WTC11 (cell line): ENCODE data around the gene TMEM63C. TPM values are rescaled to one million over a fixed set of nuclear protein-coding genes. Genes with fewer than 3 reads are reported as not detected.
A peak's percentile ranks its signal among the peaks of the same experiment; 100 is the strongest.

Experiments used
- ATAC-seq: fragments of 200-7000 bp; cut with Tn5 transposase; 2 replicates; pipeline ENCODE4 v1.10.0; 2021; ENCODE audit warnings: mild to moderate bottlenecking, moderate library complexity
- CTCF ChIA-PET: fragments of 300-600 bp; sonication (Branson Sonifier 250); formaldehyde crosslinking; loops from one replicate; lab custom pipeline; 2021; ENCODE audit warnings: antibody characterized with exemption; lab: Charles Lee
- POLR2A ChIA-PET: fragments of 350-600 bp; sonication (Branson Sonifier 250); formaldehyde crosslinking; loops from one replicate; lab custom pipeline; 2021; ENCODE audit warnings: antibody characterized with exemption; lab: Charles Lee
- DNase-seq: peaks from one replicate; pipeline ENCODE4 v3.0.0; 2021; ENCODE audit warnings: low spot score
- H3K27ac Mint-ChIP-seq: 2 replicates; pipeline ENCODE4 v1.8.0; 2021; ENCODE audit warnings: mixed read lengths
- H3K27me3 Mint-ChIP-seq: 2 replicates; pipeline ENCODE4 v1.8.0; 2021; ENCODE audit warnings: low read depth, mild to moderate bottlenecking, moderate library complexity, mixed read lengths
- H3K36me3 Mint-ChIP-seq: 2 replicates; pipeline ENCODE4 v1.8.0; 2021; ENCODE audit warnings: mixed read lengths
- H3K4me1 Mint-ChIP-seq: 2 replicates; pipeline ENCODE4 v1.8.0; 2022; ENCODE audit warnings: mixed read lengths
- H3K4me3 Mint-ChIP-seq: 2 replicates; pipeline ENCODE4 v1.8.0; 2021; ENCODE audit warnings: mild to moderate bottlenecking, moderate library complexity, mixed read lengths
- H3K9me3 Mint-ChIP-seq: 2 replicates; pipeline ENCODE4 v1.8.0; 2021; ENCODE audit warnings: mixed read lengths
- E2F1 ChIP-seq: sonication (generic); formaldehyde crosslinking; IDR thresholded peaks from 2 replicates; pipeline ENCODE4 v1.8.0; 2022; ENCODE audit warnings: mild to moderate bottlenecking, missing genetic modification reagents
- E2F5 ChIP-seq: sonication (generic); formaldehyde crosslinking; IDR thresholded peaks from 2 replicates; pipeline ENCODE4 v1.8.1; 2022; ENCODE audit warnings: mild to moderate bottlenecking, moderate library complexity, missing genetic modification reagents
- ELF4 ChIP-seq: sonication (generic); formaldehyde crosslinking; IDR thresholded peaks from 2 replicates; pipeline ENCODE4 v1.8.1; 2022; ENCODE audit warnings: low read depth, mild to moderate bottlenecking, moderate library complexity, missing genetic modification reagents
- HMGA2 ChIP-seq: fragments of 250-450 bp; sonication (Bioruptor Pico); IDR thresholded peaks from 2 replicates; pipeline ENCODE4 v1.4.0; 2021; ENCODE audit warnings: mild to moderate bottlenecking, moderate library complexity
- MAX ChIP-seq: sonication (generic); formaldehyde crosslinking; IDR thresholded peaks from 2 replicates; pipeline ENCODE4 v1.8.0; 2022; ENCODE audit warnings: mild to moderate bottlenecking, missing genetic modification reagents
- NR1H2 ChIP-seq: sonication (generic); formaldehyde crosslinking; IDR thresholded peaks from 2 replicates; pipeline ENCODE4 v1.9.0; 2021; ENCODE audit warnings: mild to moderate bottlenecking, moderate library complexity, missing genetic modification reagents
- RELA ChIP-seq: sonication (generic); formaldehyde crosslinking; IDR thresholded peaks from 2 replicates; pipeline ENCODE4 v1.8.1; 2022; ENCODE audit warnings: missing genetic modification reagents, mild to moderate bottlenecking, borderline replicate concordance
- SOX15 ChIP-seq: fragments of 250-450 bp; sonication (Bioruptor Pico); IDR thresholded peaks from 2 replicates; pipeline ENCODE4 v1.9.0; 2021; ENCODE audit warnings: mild to moderate bottlenecking
- TEAD1 ChIP-seq: sonication (generic); formaldehyde crosslinking; IDR thresholded peaks from 2 replicates; pipeline ENCODE4 v1.8.0; 2022; ENCODE audit warnings: mild to moderate bottlenecking, missing genetic modification reagents
- USF2 ChIP-seq: sonication (generic); formaldehyde crosslinking; IDR thresholded peaks from 2 replicates; pipeline ENCODE4 v1.8.1; 2023; ENCODE audit warnings: mild to moderate bottlenecking, missing genetic modification reagents, moderate library complexity
- ZNF232 ChIP-seq: sonication (generic); formaldehyde crosslinking; IDR thresholded peaks from 2 replicates; pipeline ENCODE4 v1.8.0; 2022; ENCODE audit warnings: mild to moderate bottlenecking, missing genetic modification reagents
- ZNF263 ChIP-seq: sonication (generic); formaldehyde crosslinking; IDR thresholded peaks from 2 replicates; pipeline ENCODE4 v1.8.1; 2022; ENCODE audit warnings: low read depth, mild to moderate bottlenecking, moderate library complexity, missing genetic modification reagents
- ZNF425 ChIP-seq: fragments of 250-450 bp; sonication (Bioruptor Pico); conservative IDR thresholded peaks from 2 replicates; pipeline ENCODE4 v1.9.0; 2021; ENCODE audit warnings: mild to moderate bottlenecking
- total RNA-seq: library from RNA; stranded (reverse); gene quantifications from 3 replicates; pipeline ENCODE4 v1.2.3, GENCODE V29; 2021

TMEM63C gene
- total RNA-seq, 1 experiment from 2014 or later = 8.8 TPM

GRCh38 chr14:77305696-77306095, 124.1 kb downstream of the TMEM63C start:
- DNase-seq (no peak), ATAC-seq (no peak)
- TF ChIP-seq E2F1 (CRISPR knock-in tag) = no peak
- no peak for TF ChIP-seq E2F5 (CRISPR knock-in tag)
- TF ChIP-seq ELF4 (CRISPR knock-in tag) = no peak
- no peaks in the 10 kb centered on the region for H3K27me3 Mint-ChIP-seq
- POLR2A ChIA-PET = no interaction called here
- H3K4me1 Mint-ChIP-seq = peaks cover 2% of the 10 kb centered on the region; the same call in 1 of the 2 replicates
- CTCF ChIA-PET = interaction anchor here (1.2 kb wide), 1 partner anchor 15 kb away, joined by 3 read pairs; no protein-coding TSS in a partner anchor
- H3K36me3 Mint-ChIP-seq = no peaks in the 10 kb centered on the region
- H3K4me3 Mint-ChIP-seq = no peak overlapping the region
- H3K9me3 Mint-ChIP-seq = no peaks in the 10 kb centered on the region
- H3K27ac Mint-ChIP-seq = no peak overlapping the region

DNA sequence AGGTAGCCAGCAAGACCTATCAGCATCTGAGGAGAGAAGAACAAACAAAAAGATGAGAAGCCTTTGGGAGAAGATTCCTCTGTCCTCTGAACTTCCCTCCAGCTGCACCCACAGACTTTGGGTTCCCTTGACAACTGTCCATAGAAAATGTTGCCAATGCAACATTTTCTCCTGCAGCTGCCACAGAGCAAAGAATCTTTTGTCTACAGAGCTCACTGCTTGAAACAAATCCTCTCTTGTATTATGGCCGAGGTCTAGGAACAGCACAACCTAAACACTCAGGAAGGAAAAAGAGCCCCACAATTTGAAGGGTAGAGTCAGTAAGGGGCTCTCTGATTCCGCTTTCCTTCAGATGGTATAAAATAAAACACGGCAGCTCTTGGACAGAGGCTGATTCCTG, 124.8 kb downstream of the TMEM63C start:
- Mint-ChIP-seq H3K36me3 (no peaks in the 10 kb centered on the region), H3K27me3 (no peaks in the 10 kb centered on the region)
- TF ChIP-seq ZNF263 (CRISPR knock-in tag) = no peak
- no peak for TF ChIP-seq RELA (CRISPR knock-in tag)
- no peak for TF ChIP-seq ZNF232
- TF ChIP-seq NR1H2 (CRISPR knock-in tag) = no peak
- TF ChIP-seq MAX (CRISPR knock-in tag) = no peak
- no peak for TF ChIP-seq SOX15 (CRISPR knock-in tag)
- no peak for TF ChIP-seq TEAD1 (CRISPR knock-in tag)
- no peak for TF ChIP-seq HMGA2
- TF ChIP-seq USF2 = no peak
- no peak for TF ChIP-seq ZNF425
- no peak for TF ChIP-seq E2F1 (CRISPR knock-in tag)
- TF ChIP-seq E2F5 (CRISPR knock-in tag) = no peak
- TF ChIP-seq, all 79 proteins: peak for 0
- Mint-ChIP-seq H3K4me3 (no peak overlapping the region), H3K9me3 (no peaks in the 10 kb centered on the region), H3K27ac (peak overlapping the region; percentile 13; the same call in 1 of the 2 replicates), H3K4me1 (no peaks in the 10 kb centered on the region)
- CTCF ChIA-PET = interaction anchor here (1.0 to 2.1 kb wide), 4 partner anchors 9 to 155 kb away, joined by 3 to 29 read pairs (median 6); partner anchors contain the start of gene GSTZ1
- no peak for DNase-seq
- POLR2A ChIA-PET = interaction anchor here (0.5 kb wide), 2 partner anchors 167 to 465 kb away, joined by 3 to 4 read pairs; no protein-coding TSS in a partner anchor
- no peak for ATAC-seq
